HepG2 (cell line): ENCODE data around the gene STX4. TPM values are rescaled to one million over a fixed set of nuclear protein-coding genes. Genes with fewer than 3 reads are reported as not detected.
A peak's percentile ranks its signal among the peaks of the same experiment; 100 is the strongest.

Experiments
- CAMTA2 ChIP-seq: sonication (generic); formaldehyde crosslinking; IDR thresholded peaks from 2 replicates; pipeline ENCODE4 v1.4.0; 2020; ENCODE audit warnings: mild to moderate bottlenecking, missing genetic modification reagents, borderline replicate concordance
- CHCHD3 ChIP-seq: sonication (generic); formaldehyde crosslinking; IDR thresholded peaks from 2 replicates; pipeline ENCODE4 v1.8.0; 2022; ENCODE audit warnings: mild to moderate bottlenecking, missing genetic modification reagents, moderate library complexity
- CREM ChIP-seq, 2 experiments: sonication (generic) in 1 of 2; formaldehyde crosslinking in 1 of 2; IDR thresholded peaks; 2 replicates each; pipeline versions ENCODE4 v1.4.0 to v1.6.1; 2016 to 2020; ENCODE audit warnings: antibody characterized with exemption in 1 of 2, mild to moderate bottlenecking in 1 of 2, missing genetic modification reagents in 1 of 2
- NBN ChIP-seq: fragments of 450-650 bp; conservative IDR thresholded peaks from 2 replicates; pipeline ENCODE4 v1.6.1; 2017
- ONECUT2 ChIP-seq: sonication (generic); formaldehyde crosslinking; IDR thresholded peaks from 2 replicates; pipeline ENCODE4 v1.4.0; 2020; ENCODE audit warnings: missing genetic modification reagents
- PITX1 ChIP-seq: sonication (generic); formaldehyde crosslinking; IDR thresholded peaks from 2 replicates; pipeline ENCODE4 v1.5.1; 2020; ENCODE audit warnings: mild to moderate bottlenecking, missing genetic modification reagents
- PRMT3 ChIP-seq: sonication (generic); formaldehyde crosslinking; IDR thresholded peaks from 2 replicates; pipeline ENCODE4 v1.8.1; 2022; ENCODE audit warnings: low read depth, mild to moderate bottlenecking, moderate library complexity, missing genetic modification reagents, borderline replicate concordance
- SALL2 ChIP-seq: sonication (generic); formaldehyde crosslinking; IDR thresholded peaks from 2 replicates; pipeline ENCODE4 v1.8.1; 2023; ENCODE audit warnings: mild to moderate bottlenecking, missing genetic modification reagents, inconsistent platforms
- SATB2 ChIP-seq: sonication (generic); formaldehyde crosslinking; IDR thresholded peaks from 2 replicates; pipeline ENCODE4 v1.5.0; 2020; ENCODE audit warnings: missing genetic modification reagents
- SIX1 ChIP-seq: sonication (generic); formaldehyde crosslinking; IDR thresholded peaks from 2 replicates; pipeline ENCODE4 v1.4.0; 2020; ENCODE audit warnings: missing genetic modification reagents, borderline replicate concordance
- TAF1 ChIP-seq: sonication (generic); formaldehyde crosslinking; IDR thresholded peaks from 2 replicates; pipeline ENCODE4 v1.4.0; 2020; ENCODE audit warnings: missing genetic modification reagents
- TCF7L2 ChIP-seq: IDR thresholded peaks from 2 replicates; pipeline ENCODE4 v1.6.1; 2011; ENCODE audit warnings: mild to moderate bottlenecking, low read depth, low read length, moderate library complexity
- ZC3H13 ChIP-seq: sonication (generic); formaldehyde crosslinking; IDR thresholded peaks from 2 replicates; pipeline ENCODE4 v1.8.1; 2023; ENCODE audit warnings: mild to moderate bottlenecking, missing genetic modification reagents, moderate library complexity
- ZNF12 ChIP-seq: sonication (generic); formaldehyde crosslinking; IDR thresholded peaks from 2 replicates; pipeline ENCODE4 v1.5.0; 2020; ENCODE audit warnings: missing genetic modification reagents
- ZNF460 ChIP-seq: sonication (generic); formaldehyde crosslinking; IDR thresholded peaks from 2 replicates; pipeline ENCODE4 v1.5.1; 2020; ENCODE audit warnings: missing genetic modification reagents, mild to moderate bottlenecking, borderline replicate concordance
- ZNF598 ChIP-seq: sonication (generic); formaldehyde crosslinking; IDR thresholded peaks from 2 replicates; pipeline ENCODE4 v1.5.1; 2020; ENCODE audit warnings: mild to moderate bottlenecking, missing genetic modification reagents, borderline replicate concordance
- ZNF619 ChIP-seq: sonication (generic); formaldehyde crosslinking; IDR thresholded peaks from 2 replicates; pipeline ENCODE4 v1.4.0; 2020; ENCODE audit warnings: mild to moderate bottlenecking, missing genetic modification reagents
- ZNF775 ChIP-seq: sonication (generic); formaldehyde crosslinking; IDR thresholded peaks from 2 replicates; pipeline ENCODE4 v1.4.0; 2020; ENCODE audit warnings: missing genetic modification reagents, mild to moderate bottlenecking, moderate library complexity, borderline replicate concordance
- ZSCAN12 ChIP-seq: sonication (generic); formaldehyde crosslinking; IDR thresholded peaks from 2 replicates; pipeline ENCODE4 v1.9.0; 2021; ENCODE audit warnings: mild to moderate bottlenecking, missing genetic modification reagents
- polyA plus RNA-seq, 8 experiments: library from polyadenylated mRNA; depleted of rRNA in 3 of 8; stranded (reverse) in 7 of 8; unstranded in 1 of 8; fragments of >200 nt; fragmentation: Illumina TruSeq in 4 of 8; extraction: Trizol in 4 of 8; gene quantifications; 2 replicates each; pipeline versions ENCODE4 v1.2.1 to v1.2.3, GENCODE V29; 2011 to 2016; ENCODE audit warnings: low read depth in 4 of 8, missing spikeins in 1 of 8, mixed read lengths in 1 of 8; ENCODE audit not compliant: insufficient read depth in 1 of 8
- total RNA-seq, 5 experiments: library from RNA; depleted of rRNA; stranded (reverse); fragments of >200 nt; fragmentation: Illumina TruSeq; extraction: Trizol; gene quantifications; 2 replicates each; pipeline ENCODE4 v1.2.3, GENCODE V29; 2016; ENCODE audit warnings: low read depth in 1 of 5
- TF ChIP-seq, protein P1 (sequence below): sonication (generic); formaldehyde crosslinking; IDR thresholded peaks from 2 replicates; pipeline ENCODE4 v1.4.0; 2020; ENCODE audit warnings: missing genetic modification reagents
- TF ChIP-seq, protein P2 (sequence below): IDR thresholded peaks from 2 replicates; pipeline ENCODE4 v1.6.1; 2016; ENCODE audit warnings: low read depth, control low read depth
- TF ChIP-seq, protein P3 (sequence below): sonication (generic); formaldehyde crosslinking; IDR thresholded peaks from 2 replicates; pipeline ENCODE4 v1.8.1; 2023; ENCODE audit warnings: mild to moderate bottlenecking, moderate library complexity, missing genetic modification reagents
- TF ChIP-seq, protein P4 (sequence below): sonication (generic); formaldehyde crosslinking; IDR thresholded peaks from 2 replicates; pipeline ENCODE4 v1.8.1; 2023; ENCODE audit warnings: mild to moderate bottlenecking, missing genetic modification reagents

The STX4 gene
- total and polyA plus RNA-seq, 2 of the 13 experiments (the other 11 are each of a cell fraction or from before 2014, with no cell fraction given), result 29.2 to 34.6 TPM

DNA sequence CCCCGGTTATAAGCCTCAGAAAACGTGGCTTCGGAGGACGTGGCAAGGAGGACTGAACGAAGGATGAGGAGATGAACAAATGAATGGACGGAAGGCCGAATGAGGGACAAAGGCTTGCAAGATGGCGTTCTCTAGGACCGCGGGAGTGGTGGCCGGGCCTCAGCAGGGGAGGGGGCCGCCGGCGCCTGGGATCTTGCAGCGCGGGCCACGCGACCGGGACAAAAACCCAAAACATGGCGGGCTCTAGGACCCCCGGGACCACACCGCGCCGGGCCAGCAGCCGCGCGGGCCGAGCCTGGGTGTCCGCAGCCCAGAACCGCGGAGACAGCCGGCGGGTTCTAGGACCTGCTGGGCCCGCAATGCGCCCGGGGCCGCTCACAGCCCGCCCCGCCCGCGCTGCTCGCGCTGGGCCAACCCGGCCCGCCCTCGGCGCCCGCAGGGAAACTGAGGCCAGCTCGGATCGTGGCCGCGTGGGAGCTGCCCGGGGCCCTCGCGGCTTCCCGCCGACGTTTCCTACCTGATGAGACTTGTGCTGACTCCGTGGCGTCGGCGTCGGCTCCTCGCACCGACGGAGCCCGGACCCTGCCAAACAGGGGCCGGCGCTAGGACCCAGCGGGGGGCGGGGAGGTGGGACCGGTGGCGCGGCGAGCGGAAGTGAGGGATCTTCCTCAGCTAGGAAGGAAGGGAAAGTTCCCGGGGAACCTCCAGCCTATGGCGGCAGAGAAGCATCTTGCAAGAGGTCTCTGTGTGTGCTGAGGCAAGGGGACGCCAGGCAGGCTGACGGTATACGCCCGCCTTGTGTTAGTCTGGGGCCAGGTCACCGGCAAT lies 40.0 kb downstream of the STX4 start (continued):
- TF ChIP-seq, protein P1, sequence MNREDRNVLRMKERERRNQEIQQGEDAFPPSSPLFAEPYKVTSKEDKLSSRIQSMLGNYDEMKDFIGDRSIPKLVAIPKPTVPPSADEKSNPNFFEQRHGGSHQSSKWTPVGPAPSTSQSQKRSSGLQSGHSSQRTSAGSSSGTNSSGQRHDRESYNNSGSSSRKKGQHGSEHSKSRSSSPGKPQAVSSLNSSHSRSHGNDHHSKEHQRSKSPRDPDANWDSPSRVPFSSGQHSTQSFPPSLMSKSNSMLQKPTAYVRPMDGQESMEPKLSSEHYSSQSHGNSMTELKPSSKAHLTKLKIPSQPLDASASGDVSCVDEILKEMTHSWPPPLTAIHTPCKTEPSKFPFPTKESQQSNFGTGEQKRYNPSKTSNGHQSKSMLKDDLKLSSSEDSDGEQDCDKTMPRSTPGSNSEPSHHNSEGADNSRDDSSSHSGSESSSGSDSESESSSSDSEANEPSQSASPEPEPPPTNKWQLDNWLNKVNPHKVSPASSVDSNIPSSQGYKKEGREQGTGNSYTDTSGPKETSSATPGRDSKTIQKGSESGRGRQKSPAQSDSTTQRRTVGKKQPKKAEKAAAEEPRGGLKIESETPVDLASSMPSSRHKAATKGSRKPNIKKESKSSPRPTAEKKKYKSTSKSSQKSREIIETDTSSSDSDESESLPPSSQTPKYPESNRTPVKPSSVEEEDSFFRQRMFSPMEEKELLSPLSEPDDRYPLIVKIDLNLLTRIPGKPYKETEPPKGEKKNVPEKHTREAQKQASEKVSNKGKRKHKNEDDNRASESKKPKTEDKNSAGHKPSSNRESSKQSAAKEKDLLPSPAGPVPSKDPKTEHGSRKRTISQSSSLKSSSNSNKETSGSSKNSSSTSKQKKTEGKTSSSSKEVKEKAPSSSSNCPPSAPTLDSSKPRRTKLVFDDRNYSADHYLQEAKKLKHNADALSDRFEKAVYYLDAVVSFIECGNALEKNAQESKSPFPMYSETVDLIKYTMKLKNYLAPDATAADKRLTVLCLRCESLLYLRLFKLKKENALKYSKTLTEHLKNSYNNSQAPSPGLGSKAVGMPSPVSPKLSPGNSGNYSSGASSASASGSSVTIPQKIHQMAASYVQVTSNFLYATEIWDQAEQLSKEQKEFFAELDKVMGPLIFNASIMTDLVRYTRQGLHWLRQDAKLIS (CRISPR knock-in tag), result no peak
- TF ChIP-seq TAF1 (CRISPR knock-in tag) (peak; percentile 71), PITX1 (CRISPR knock-in tag) (no peak), ZC3H13 (CRISPR knock-in tag) (0 out of 2 replicates have a peak, but pooled peaks have one; percentile 21), ZNF775 (CRISPR knock-in tag) (no peak), CREM (IDR thresholded peaks at IDR 0.05) (no peak), CREM (CRISPR knock-in tag; IDR thresholded peaks at IDR 0.05) (no peak), ZSCAN12 (no peak), SATB2 (CRISPR knock-in tag) (peak; percentile 61), SALL2 (CRISPR knock-in tag) (peak; percentile 95; the same call in 1 of the 2 replicates), CHCHD3 (CRISPR knock-in tag) (0 out of 2 replicates have a peak, but pooled peaks have one; percentile 6), PRMT3 (CRISPR knock-in tag) (no peak), ONECUT2 (CRISPR knock-in tag) (0 out of 2 replicates have a peak, but pooled peaks have one; percentile 31), ZNF619 (CRISPR knock-in tag) (peak; percentile 60; the same call in 1 of the 2 replicates), NBN (no peak), SIX1 (CRISPR knock-in tag) (no peak; the same call in 1 of the 2 replicates), ZNF598 (CRISPR knock-in tag) (peak; percentile 18; the same call in 1 of the 2 replicates), CAMTA2 (no peak), TCF7L2 (no peak), ZNF12 (CRISPR knock-in tag) (no peak; the same call in 1 of the 2 replicates), ZNF460 (CRISPR knock-in tag) (no peak; the same call in 1 of the 2 replicates)
- TF ChIP-seq, protein P2, sequence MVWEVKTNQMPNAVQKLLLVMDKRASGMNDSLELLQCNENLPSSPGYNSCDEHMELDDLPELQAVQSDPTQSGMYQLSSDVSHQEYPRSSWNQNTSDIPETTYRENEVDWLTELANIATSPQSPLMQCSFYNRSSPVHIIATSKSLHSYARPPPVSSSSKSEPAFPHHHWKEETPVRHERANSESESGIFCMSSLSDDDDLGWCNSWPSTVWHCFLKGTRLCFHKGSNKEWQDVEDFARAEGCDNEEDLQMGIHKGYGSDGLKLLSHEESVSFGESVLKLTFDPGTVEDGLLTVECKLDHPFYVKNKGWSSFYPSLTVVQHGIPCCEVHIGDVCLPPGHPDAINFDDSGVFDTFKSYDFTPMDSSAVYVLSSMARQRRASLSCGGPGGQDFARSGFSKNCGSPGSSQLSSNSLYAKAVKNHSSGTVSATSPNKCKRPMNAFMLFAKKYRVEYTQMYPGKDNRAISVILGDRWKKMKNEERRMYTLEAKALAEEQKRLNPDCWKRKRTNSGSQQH (CRISPR knock-in tag), result peak; percentile 99
- TF ChIP-seq, protein P3, sequence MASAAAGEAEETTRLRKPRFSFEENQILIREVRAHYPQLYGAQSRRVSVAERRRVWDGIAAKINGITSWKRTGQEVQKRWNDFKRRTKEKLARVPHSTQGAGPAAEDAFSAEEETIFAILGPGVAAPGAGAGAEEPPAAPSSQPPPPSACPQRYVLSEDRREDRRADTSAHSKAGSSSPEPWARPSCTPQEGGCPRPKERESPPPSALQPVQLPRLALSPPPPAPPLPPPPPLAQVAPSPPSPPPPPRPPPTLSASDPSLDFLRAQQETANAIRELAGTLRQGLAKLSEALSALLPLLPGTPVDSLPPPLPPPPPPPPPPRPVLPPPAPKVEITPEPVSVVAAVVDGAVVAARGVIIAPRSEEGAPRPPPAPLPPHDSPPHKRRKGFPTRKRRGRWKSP (CRISPR knock-in tag), result peak; percentile 73; the same call in 1 of the 2 replicates
- TF ChIP-seq, protein P4, sequence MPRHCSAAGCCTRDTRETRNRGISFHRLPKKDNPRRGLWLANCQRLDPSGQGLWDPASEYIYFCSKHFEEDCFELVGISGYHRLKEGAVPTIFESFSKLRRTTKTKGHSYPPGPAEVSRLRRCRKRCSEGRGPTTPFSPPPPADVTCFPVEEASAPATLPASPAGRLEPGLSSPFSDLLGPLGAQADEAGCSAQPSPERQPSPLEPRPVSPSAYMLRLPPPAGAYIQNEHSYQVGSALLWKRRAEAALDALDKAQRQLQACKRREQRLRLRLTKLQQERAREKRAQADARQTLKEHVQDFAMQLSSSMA (CRISPR knock-in tag), result no peak
